RWPE2 (cell line): ENCODE results near the gene TAS2R10.

Source experiments
- ATAC-seq: fragments of 200-7000 bp; cut with Tn5 transposase; 3 replicates; pipeline ENCODE4 v1.9.1; 2021; ENCODE audit warnings: low read depth
- DNase-seq: peaks from one replicate; pipeline ENCODE4 v3.0.0-alpha.2; 2020; ENCODE audit warnings: low spot score
- H3K27ac ChIP-seq: fragments of 450-650 bp; 2 replicates; pipeline ENCODE4 v1.5.1; 2017; ENCODE audit warnings: mild to moderate bottlenecking; ENCODE audit not compliant: poor library complexity, severe bottlenecking
- H3K27me3 ChIP-seq: fragments of 250-450 bp; sonication (Bioruptor Pico); 2 replicates; pipeline ENCODE4 v1.5.1; 2021; ENCODE audit warnings: mild to moderate bottlenecking, moderate library complexity; ENCODE audit not compliant: insufficient read depth, poor library complexity, severe bottlenecking
- H3K36me3 ChIP-seq: fragments of 250-450 bp; sonication (Bioruptor Pico); 2 replicates; pipeline ENCODE4 v1.5.1; 2020; ENCODE audit warnings: low read depth, mild to moderate bottlenecking, moderate library complexity
- H3K4me1 ChIP-seq: fragments of 250-450 bp; sonication (Bioruptor Pico); 2 replicates; pipeline ENCODE4 v1.5.1; 2021; ENCODE audit warnings: mild to moderate bottlenecking, moderate library complexity; ENCODE audit not compliant: insufficient read depth, poor library complexity, severe bottlenecking
- H3K4me3 ChIP-seq: fragments of 250-450 bp; sonication (Bioruptor Pico); 2 replicates; pipeline ENCODE4 v1.5.1; 2021; ENCODE audit warnings: mild to moderate bottlenecking, moderate library complexity; ENCODE audit not compliant: severe bottlenecking
- H3K9me3 ChIP-seq: fragments of 250-450 bp; sonication (Bioruptor Pico); 2 replicates; pipeline ENCODE4 v1.5.1; 2021; ENCODE audit warnings: mild to moderate bottlenecking, moderate library complexity; ENCODE audit not compliant: severe bottlenecking
- CTCF ChIP-seq: fragments of 450-650 bp; IDR thresholded peaks from one replicate; pipeline ENCODE4 v1.5.1; 2017; ENCODE audit warnings: mild to moderate bottlenecking, moderate library complexity; ENCODE audit not compliant: poor library complexity, severe bottlenecking

The TAS2R10 gene

DNA sequence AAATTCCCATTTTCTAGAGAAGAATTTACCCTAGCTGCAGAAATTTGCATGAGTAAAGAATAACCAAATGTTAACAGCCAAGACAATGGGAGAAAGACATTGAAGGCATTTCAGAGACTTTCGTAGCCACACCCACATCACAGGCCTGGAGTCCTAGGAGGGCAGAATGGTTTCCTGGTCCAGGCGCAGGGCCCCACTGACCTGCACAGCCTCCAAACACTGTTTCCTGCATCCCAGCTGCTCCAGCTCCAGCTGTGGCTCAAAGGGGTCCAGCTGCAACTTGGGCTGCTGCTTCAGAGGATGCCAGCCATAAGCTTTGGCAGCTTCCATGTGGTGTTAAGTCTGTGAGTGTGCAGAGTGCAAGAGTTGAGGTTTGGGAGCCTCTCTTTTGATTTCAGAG is 29.6 kb upstream of the TAS2R10 start:
- no peaks in the 10 kb centered on the region for H3K4me1 ChIP-seq
- H3K4me3 ChIP-seq, result no peak overlapping the region
- H3K27me3 ChIP-seq, result no peaks in the 10 kb centered on the region
- TF ChIP-seq CTCF, result no peak
- H3K9me3 ChIP-seq, result no peaks in the 10 kb centered on the region
- DNase-seq, result no peak
- ATAC-seq, result no peak
- H3K36me3 ChIP-seq, result no peaks in the 10 kb centered on the region
- H3K27ac ChIP-seq, result no peak overlapping the region

DNA sequence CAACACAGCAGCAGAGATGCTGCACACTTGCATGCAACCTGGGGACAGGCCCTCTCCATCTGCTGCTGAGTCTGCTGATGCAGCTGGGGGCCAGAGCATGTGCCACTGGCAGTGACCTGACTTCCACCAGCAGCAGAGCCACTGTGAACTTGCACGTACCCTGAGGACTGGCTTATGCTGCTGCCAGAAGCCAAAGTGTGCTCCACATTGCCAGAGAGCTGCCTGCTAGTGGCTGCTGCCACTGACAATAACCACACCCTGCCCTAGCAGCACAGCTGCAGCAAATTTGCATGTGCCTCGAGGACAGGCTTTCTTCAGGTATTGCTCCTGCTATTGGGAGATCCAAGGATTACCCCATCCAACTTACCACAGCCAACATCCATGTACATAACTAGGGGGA is 27.6 kb upstream of the TAS2R10 start:
- no peak for DNase-seq
- no peak overlapping the region for H3K27ac ChIP-seq
- no peaks in the 10 kb centered on the region for H3K9me3 ChIP-seq
- no peaks in the 10 kb centered on the region for H3K27me3 ChIP-seq
- no peak overlapping the region for H3K4me3 ChIP-seq
- no peaks in the 10 kb centered on the region for H3K4me1 ChIP-seq
- no peaks in the 10 kb centered on the region for H3K36me3 ChIP-seq
- no peak for TF ChIP-seq CTCF
- ATAC-seq, result no peak

GRCh38 chr12:10851243-10851858 is 25.2 kb upstream of the TAS2R10 start:
- H3K36me3 ChIP-seq, result no peaks in the 10 kb centered on the region
- H3K4me3 ChIP-seq, result no peak overlapping the region
- no peaks in the 10 kb centered on the region for H3K27me3 ChIP-seq
- TF ChIP-seq CTCF, result no peak
- H3K9me3 ChIP-seq, result no peaks in the 10 kb centered on the region
- no peak overlapping the region for H3K27ac ChIP-seq
- DNase-seq (no peak), ATAC-seq (no peak)
- no peaks in the 10 kb centered on the region for H3K4me1 ChIP-seq

GRCh38 chr12:10849425-10849878 is 23.3 kb upstream of the TAS2R10 start, which contains the start of gene PRR4:
TSS of gene PRR4 (minus strand) at chr12:10849475. CDS start at chr12:10849437, 38 bp downstream.
- Histone ChIP-seq H3K36me3 (no peaks in the 10 kb centered on the region), H3K27me3 (no peaks in the 10 kb centered on the region), H3K27ac (no peak within 1 kb of the TSS), H3K4me3 (no peak within 1 kb of the TSS), H3K9me3 (no peaks in the 10 kb centered on the region), H3K4me1 (no peaks in the 10 kb centered on the region)
- no peak for TF ChIP-seq CTCF
- no peak for ATAC-seq
- no peak for DNase-seq

GRCh38 chr12:10847744-10848143 is 21.6 kb upstream of the TAS2R10 start:
- no peaks in the 10 kb centered on the region for H3K9me3 ChIP-seq
- DNase-seq, result no peak
- no peaks in the 10 kb centered on the region for H3K36me3 ChIP-seq
- no peaks in the 10 kb centered on the region for H3K4me1 ChIP-seq
- TF ChIP-seq CTCF, result no peak
- H3K4me3 ChIP-seq, result no peak overlapping the region
- no peaks in the 10 kb centered on the region for H3K27me3 ChIP-seq
- no peak for ATAC-seq
- H3K27ac ChIP-seq, result no peak overlapping the region
